ENCODE data around the gene PCDH9.

DNA sequence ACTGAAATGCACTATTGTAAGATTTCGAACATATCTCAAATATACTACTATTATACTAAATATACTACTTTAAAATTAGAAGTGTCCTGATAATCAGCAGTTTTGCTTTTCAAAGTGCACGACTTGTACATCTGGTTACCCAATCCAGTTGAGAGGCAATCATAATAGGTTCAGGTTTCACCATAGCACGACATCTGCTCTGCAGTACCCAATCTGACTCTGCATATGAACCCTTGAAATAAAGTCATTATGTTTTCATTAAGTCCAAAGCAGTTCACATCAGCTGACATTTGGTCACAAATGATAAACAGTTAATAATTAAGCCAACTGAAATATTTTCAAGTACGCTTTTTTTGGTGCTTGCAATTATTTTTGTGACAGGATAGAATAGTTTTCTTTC lies 90.6 kb downstream of the PCDH9 start:
- TF ChIP-seq POLR2A (IDR thresholded peaks at IDR 0.05): no peak
- TF ChIP-seq, protein P1, sequence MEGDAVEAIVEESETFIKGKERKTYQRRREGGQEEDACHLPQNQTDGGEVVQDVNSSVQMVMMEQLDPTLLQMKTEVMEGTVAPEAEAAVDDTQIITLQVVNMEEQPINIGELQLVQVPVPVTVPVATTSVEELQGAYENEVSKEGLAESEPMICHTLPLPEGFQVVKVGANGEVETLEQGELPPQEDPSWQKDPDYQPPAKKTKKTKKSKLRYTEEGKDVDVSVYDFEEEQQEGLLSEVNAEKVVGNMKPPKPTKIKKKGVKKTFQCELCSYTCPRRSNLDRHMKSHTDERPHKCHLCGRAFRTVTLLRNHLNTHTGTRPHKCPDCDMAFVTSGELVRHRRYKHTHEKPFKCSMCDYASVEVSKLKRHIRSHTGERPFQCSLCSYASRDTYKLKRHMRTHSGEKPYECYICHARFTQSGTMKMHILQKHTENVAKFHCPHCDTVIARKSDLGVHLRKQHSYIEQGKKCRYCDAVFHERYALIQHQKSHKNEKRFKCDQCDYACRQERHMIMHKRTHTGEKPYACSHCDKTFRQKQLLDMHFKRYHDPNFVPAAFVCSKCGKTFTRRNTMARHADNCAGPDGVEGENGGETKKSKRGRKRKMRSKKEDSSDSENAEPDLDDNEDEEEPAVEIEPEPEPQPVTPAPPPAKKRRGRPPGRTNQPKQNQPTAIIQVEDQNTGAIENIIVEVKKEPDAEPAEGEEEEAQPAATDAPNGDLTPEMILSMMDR (IDR thresholded peaks at IDR 0.05): no peak

Measured in upper lobe of left lung (tissue), 4 donors.